HG03457 (cell line): Measurements from ENCODE around the gene EVL.
"Not testable (repeated sequence)": the region's sequence is repeated elsewhere in the genome, so short reads cannot be mapped to it uniquely, and the experiment has no call there.

ENCODE experiments used
- ATAC-seq: cut with Tn5 transposase; IDR thresholded peaks from one replicate; pipeline ENCODE4 v1.9.1; 2021; ENCODE audit warnings: moderate number of reproducible peaks; ENCODE audit not compliant: unreplicated experiment

Gene EVL

GRCh38 chr14:100065111-100065871 is at the start of gene EVL:
Gene EVL, plus strand, starts transcription at chr14:100065422. Its CDS starts 79 bp downstream, at chr14:100065501.
- ATAC-seq = peak; percentile 32

GRCh38 chr14:100017553-100017952 is 47.7 kb upstream of the EVL start:
- ATAC-seq = no peak

- no peak for ATAC-seq
Measured at GRCh38 chr14:100018054-100018453, 47.2 kb upstream of the EVL start.

GRCh38 chr14:100018482-100018881 is 46.7 kb upstream of the EVL start:
- ATAC-seq = no peak

GRCh38 chr14:100019156-100019744 is 46.0 kb upstream of the EVL start:
- ATAC-seq = no peak

GRCh38 chr14:100020629-100021028 is 44.6 kb upstream of the EVL start:
- no peak for ATAC-seq

- no peak for ATAC-seq
Measured at GRCh38 chr14:100022772-100023451, 42.3 kb upstream of the EVL start.

GRCh38 chr14:100025111-100025510 is 40.1 kb upstream of the EVL start:
- ATAC-seq = no peak

- no peak for ATAC-seq
Measured at GRCh38 chr14:100027771-100028490, 37.3 kb upstream of the EVL start.

- no peak for ATAC-seq
Measured at GRCh38 chr14:100028990-100029677, 36.1 kb upstream of the EVL start.

GRCh38 chr14:100030006-100030405 is 35.2 kb upstream of the EVL start:
- not testable (repeated sequence) for ATAC-seq

- ATAC-seq = no peak
Measured at GRCh38 chr14:100030452-100031153, 34.6 kb upstream of the EVL start.

- ATAC-seq = no peak
Measured at GRCh38 chr14:100031506-100032281, 33.5 kb upstream of the EVL start.

- ATAC-seq = no peak
Measured at GRCh38 chr14:100032738-100033137, 32.5 kb upstream of the EVL start.

- ATAC-seq = no peak
Measured at GRCh38 chr14:100033347-100034075, 31.7 kb upstream of the EVL start.

- ATAC-seq = no peak
Measured at GRCh38 chr14:100034468-100034867, 30.8 kb upstream of the EVL start.

- ATAC-seq = no peak
Measured at GRCh38 chr14:100034961-100035500, 30.2 kb upstream of the EVL start.

GRCh38 chr14:100035700-100036099 is 29.5 kb upstream of the EVL start:
- no peak for ATAC-seq
